ENCODE data around the gene DNER.

GRCh38 chr2:229445501-229446211, 268.7 kb downstream of the DNER start:
- TF ChIP-seq CTCF (IDR thresholded peaks at IDR 0.05), result no peak
- TF ChIP-seq EZH2 (IDR thresholded peaks at IDR 0.05; ENCODE audit: borderline replicate concordance, insufficient read depth, low read depth, low read length, poor library complexity, severe bottlenecking), result no peak
